GM13977 (cell line): ENCODE measurements around the gene KRT40.

Experiments
- DNase-seq: peaks from one replicate; pipeline ENCODE4 v3.0.0; 2012; ENCODE audit warnings: low spot score
- in situ Hi-C: fragments of 300-500 bp; cut with MboI; formaldehyde crosslinking; loops from one replicate; pipeline ENCODE4 v1.12.0; 2022; ENCODE audit warnings: low sequenced_read_pairs, low pct_unique_long_range_greater_than_20kb, mixed read lengths, inconsistent platforms; ENCODE audit not compliant: unreplicated experiment
- TF ChIP-seq, protein P1 (sequence below): IDR thresholded peaks from 2 replicates; pipeline ENCODE4 v1.5.1; 2012; ENCODE audit warnings: mild to moderate bottlenecking, control low read depth; ENCODE audit not compliant: insufficient read depth; ENCODE audit errors: extremely low read depth, missing control alignments

The KRT40 gene

DNA sequence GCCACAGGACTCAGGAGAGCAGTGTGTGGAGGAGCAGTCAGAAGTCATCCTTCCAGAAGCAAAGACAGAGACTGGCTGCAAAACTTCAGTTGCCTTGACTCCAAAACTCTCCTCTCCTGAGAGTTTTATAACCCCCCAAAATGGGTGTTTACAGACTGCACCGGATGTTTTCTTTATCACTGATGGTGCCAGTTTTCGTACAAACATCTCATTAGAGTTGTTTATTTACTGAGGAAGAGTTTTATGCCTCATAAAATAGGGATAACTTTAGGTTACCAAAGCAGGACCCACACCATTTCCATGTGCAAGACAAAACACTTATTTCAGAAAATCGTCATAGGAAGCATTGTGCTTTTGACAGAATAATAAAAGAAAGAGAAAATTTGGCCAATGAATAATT lies at the start of gene KRT40:
KRT40 (minus strand) TSS at position 101 of the 400 bp plus-strand sequence; CDS start at position 48, 53 bp downstream.
- TF ChIP-seq, protein P1, sequence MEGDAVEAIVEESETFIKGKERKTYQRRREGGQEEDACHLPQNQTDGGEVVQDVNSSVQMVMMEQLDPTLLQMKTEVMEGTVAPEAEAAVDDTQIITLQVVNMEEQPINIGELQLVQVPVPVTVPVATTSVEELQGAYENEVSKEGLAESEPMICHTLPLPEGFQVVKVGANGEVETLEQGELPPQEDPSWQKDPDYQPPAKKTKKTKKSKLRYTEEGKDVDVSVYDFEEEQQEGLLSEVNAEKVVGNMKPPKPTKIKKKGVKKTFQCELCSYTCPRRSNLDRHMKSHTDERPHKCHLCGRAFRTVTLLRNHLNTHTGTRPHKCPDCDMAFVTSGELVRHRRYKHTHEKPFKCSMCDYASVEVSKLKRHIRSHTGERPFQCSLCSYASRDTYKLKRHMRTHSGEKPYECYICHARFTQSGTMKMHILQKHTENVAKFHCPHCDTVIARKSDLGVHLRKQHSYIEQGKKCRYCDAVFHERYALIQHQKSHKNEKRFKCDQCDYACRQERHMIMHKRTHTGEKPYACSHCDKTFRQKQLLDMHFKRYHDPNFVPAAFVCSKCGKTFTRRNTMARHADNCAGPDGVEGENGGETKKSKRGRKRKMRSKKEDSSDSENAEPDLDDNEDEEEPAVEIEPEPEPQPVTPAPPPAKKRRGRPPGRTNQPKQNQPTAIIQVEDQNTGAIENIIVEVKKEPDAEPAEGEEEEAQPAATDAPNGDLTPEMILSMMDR = no peak
- in situ Hi-C loops = no loop called here

DNA sequence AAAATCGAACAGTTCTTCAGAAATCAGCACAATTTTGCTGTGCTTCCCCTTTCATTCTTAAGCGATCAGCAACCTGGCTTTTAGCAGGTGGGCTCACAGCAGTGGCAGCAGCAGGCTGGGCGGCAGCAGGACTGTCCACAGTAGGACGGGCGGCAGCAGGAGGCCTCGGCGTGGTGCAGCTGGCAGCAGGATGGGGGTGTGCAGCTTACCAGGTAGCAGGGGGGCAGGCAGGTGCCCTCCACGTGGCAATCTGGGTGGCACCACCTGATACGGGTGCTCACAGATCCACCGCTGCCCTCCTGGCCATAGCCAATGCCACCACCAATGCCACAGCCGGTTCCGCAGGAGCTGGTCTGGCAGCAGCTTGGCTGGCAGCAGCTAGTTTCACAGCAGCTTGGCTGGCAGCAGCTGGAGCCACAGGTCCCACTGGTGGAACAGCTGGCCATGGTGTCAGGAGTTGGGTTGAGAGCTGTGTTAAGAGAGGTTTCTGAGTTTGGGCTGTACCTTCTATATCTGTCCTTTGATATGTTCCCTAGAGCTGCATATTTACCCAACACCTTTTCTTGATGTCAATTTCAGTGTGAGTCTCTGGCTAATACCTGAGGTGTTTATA lies 45.6 kb upstream of the KRT40 start, which contains the start of gene KRTAP1-4:
KRTAP1-4 (minus strand) TSS at position 563 of the 613 bp plus-strand sequence; CDS start at position 446, 117 bp downstream.
- TF ChIP-seq, protein P1 = no peak
- in situ Hi-C loops = no loop called here
- DNase-seq = no peak

More for the DNA sequence above, at the start of gene KRT40:
- no peak for DNase-seq

DNA sequence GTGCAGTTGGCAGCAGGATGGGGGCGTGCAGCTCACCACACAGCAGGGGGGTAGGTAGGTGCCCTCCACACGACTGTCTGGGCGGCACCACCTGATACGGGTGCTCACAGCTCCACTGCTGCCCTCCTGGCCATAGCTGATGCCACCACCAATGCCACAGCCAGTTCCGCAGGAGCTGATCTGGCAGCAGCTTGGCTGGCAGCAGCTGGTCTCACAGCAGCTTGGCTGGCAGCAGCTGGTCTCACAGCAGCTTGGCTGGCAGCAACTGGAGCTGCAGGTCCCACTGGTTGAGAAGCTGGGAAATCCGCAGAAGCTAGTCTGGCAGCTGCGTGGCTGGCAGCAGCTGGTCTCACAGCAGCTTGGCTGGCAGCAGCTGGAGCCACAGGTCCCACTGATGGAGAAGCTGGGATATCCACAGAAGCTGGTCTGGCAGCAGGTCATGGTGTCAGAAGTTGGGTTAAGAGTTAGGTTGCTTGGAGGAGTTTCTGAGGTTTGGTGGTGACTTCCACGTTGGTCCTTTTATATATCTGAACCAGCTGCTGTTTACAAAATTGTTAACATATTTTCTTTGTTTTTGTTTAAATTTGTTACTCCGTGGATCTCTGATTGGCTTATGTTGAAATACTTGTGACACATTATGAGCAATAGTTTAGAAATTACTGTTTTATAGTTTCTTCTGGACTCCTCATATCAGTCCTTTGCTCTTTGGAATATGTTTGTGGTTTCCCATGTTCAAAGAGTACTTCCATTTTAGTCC lies 42.8 kb upstream of the KRT40 start, which contains the start of gene KRTAP1-5:
KRTAP1-5 (minus strand) TSS at position 494 of the 757 bp plus-strand sequence; CDS start at position 441, 53 bp downstream.
- in situ Hi-C loops = no loop called here
- TF ChIP-seq, protein P1 = no peak
- DNase-seq = no peak

DNA sequence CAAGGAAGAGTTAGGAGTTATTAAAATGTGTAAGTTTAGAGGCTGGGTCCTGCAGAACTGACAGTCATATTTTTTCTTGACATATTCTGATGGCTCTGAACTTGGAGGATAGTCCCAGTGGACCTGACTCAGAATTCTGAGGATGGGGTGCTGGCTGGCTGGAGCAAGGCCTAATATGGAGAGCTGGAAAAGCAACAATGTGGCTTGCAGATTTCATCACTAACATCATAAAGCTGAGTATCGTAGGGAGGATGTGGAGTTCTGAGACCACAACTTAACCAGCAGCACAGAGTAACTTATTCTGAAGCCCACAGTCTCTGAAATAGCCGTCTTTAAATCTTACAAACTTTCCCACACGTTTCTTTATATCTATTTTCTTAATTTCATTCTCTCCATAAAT lies 40.6 kb upstream of the KRT40 start:
- TF ChIP-seq, protein P1 = no peak
- in situ Hi-C loops = no loop called here
- DNase-seq = no peak

DNA sequence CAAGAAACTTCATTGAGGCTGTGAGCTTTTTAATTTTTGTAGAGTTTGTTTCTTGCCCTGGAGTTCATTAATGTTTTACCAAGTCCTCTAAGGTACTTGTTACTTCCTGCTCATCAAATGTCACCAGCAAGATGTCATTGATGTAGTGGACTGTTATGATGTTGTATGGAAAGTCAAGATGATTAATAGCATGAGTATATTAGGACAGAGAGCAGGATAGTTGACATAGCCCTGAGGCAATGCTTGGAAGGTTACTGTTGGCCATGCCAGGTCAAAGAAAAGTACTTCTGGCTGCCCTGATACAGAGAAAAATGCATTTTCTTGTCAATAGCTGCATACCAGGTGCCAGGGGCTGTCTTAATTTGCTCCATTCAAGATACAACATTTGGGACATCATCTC lies 36.2 kb upstream of the KRT40 start:
- TF ChIP-seq, protein P1 = no peak
- no peak for DNase-seq
- in situ Hi-C loops = no loop called here

DNA sequence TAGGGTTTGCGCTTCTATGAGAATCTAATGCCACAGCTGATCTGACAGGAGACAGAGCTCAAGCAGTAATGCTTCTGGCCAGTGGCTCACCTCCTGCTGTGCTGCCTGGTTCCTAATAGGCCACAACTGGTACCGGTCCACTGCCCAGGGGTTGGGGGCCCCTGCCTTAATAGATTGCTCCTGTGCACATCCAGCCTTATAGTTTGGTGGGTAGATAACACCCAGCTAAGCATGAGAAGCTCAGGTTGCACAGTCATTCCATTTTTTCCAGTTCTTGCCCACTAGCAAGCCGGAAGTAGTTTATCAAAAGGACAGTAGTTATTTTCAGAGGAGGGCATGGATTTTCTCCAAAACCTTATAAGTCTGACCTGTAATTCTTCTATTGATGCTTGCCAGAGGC lies 35.3 kb upstream of the KRT40 start:
- in situ Hi-C loops = no loop called here
- DNase-seq = no peak
- TF ChIP-seq, protein P1 = no peak
